PFSK-1 (cell line): ENCODE data around the gene XXYLT1.

ENCODE experiments used
- POLR2AphosphoS5 ChIP-seq: IDR thresholded peaks from 2 replicates; pipeline ENCODE4 v1.6.1; 2012; ENCODE audit warnings: low read depth, mild to moderate bottlenecking, control low read depth, low read length, moderate library complexity
- REST ChIP-seq, 2 experiments: IDR thresholded peaks; 2 replicates each; pipeline versions ENCODE4 v1.6.1 to v1.8.0; 2011 to 2012; ENCODE audit warnings: low read depth in 2 of 2, low read length in 2 of 2, control low read depth in 1 of 2, inconsistent platforms in 1 of 2, mild to moderate bottlenecking in 1 of 2, moderate library complexity in 1 of 2; ENCODE audit not compliant: insufficient read depth in 1 of 2
- SIN3A ChIP-seq: IDR thresholded peaks from 2 replicates; pipeline ENCODE4 v1.6.1; 2012; ENCODE audit warnings: mild to moderate bottlenecking, low read length, moderate library complexity, borderline replicate concordance; ENCODE audit not compliant: insufficient read depth
- TAF1 ChIP-seq: IDR thresholded peaks from 2 replicates; pipeline ENCODE4 v1.6.1; 2012; ENCODE audit warnings: low read length, control low read depth, borderline replicate concordance; ENCODE audit not compliant: insufficient read depth

GRCh38 chr3:195162033-195162669, 108.8 kb downstream of the XXYLT1 start:
- TF ChIP-seq POLR2AphosphoS5 (no peak), TAF1 (no peak), SIN3A (no peak), REST (IDR thresholded peaks at IDR 0.05; ENCODE audit: insufficient read depth in 1 of 2, low read depth in 2 of 2, low read length in 2 of 2) (no peak)
